NCI-H2196 treated with DMSO at 0.1 percent for 48 hours (cell line): ENCODE data around the gene IGFBP7.

Experiments
- DNase-seq: peaks from one replicate; lab custom pipeline; 2025; ENCODE audit not compliant: unreplicated experiment; lab: John Stamatoyannopoulos, UW

IGFBP7 gene

GRCh38 chr4:57109847-57110639, at the start of gene IGFBP7:
Gene IGFBP7 (minus strand): TSS chr4:57110385. CDS start chr4:57110351, 34 bp downstream.
- no peak for DNase-seq

- DNase-seq, result no peak
Observed at GRCh38 chr4:57159866-57160265, 49.7 kb upstream of the IGFBP7 start.

- DNase-seq, result no peak
Observed at GRCh38 chr4:57158762-57159161, 48.6 kb upstream of the IGFBP7 start.

GRCh38 chr4:57158221-57158620, 48.0 kb upstream of the IGFBP7 start:
- no peak for DNase-seq

- DNase-seq, result no peak
Observed at GRCh38 chr4:57157596-57158137, 47.5 kb upstream of the IGFBP7 start.

GRCh38 chr4:57156242-57156990, 46.2 kb upstream of the IGFBP7 start:
- no peak for DNase-seq

GRCh38 chr4:57154926-57155325, 44.7 kb upstream of the IGFBP7 start:
- no peak for DNase-seq

- no peak for DNase-seq
Observed at GRCh38 chr4:57154191-57154590, 44.0 kb upstream of the IGFBP7 start.

- no peak for DNase-seq
Observed at GRCh38 chr4:57153207-57153606, 43.0 kb upstream of the IGFBP7 start.

- no peak for DNase-seq
Observed at GRCh38 chr4:57151481-57151880, 41.3 kb upstream of the IGFBP7 start.

GRCh38 chr4:57149833-57150232, 39.6 kb upstream of the IGFBP7 start:
- DNase-seq, result no peak

- no peak for DNase-seq
Observed at GRCh38 chr4:57148831-57149505, 38.8 kb upstream of the IGFBP7 start.

GRCh38 chr4:57148177-57148576, 38.0 kb upstream of the IGFBP7 start:
- DNase-seq, result no peak

- DNase-seq, result no peak
Observed at GRCh38 chr4:57147335-57148060, 37.3 kb upstream of the IGFBP7 start.

GRCh38 chr4:57146444-57146843, 36.3 kb upstream of the IGFBP7 start:
- DNase-seq, result no peak

- DNase-seq, result no peak
Observed at GRCh38 chr4:57144466-57144865, 34.3 kb upstream of the IGFBP7 start.

GRCh38 chr4:57139783-57140182, 29.6 kb upstream of the IGFBP7 start:
- no peak for DNase-seq

- no peak for DNase-seq
Observed at GRCh38 chr4:57137261-57137660, 27.1 kb upstream of the IGFBP7 start.

GRCh38 chr4:57136281-57136680, 26.1 kb upstream of the IGFBP7 start:
- DNase-seq, result no peak

GRCh38 chr4:57132743-57133137, 22.6 kb upstream of the IGFBP7 start:
- DNase-seq, result no peak
